ENCODE measurements around the gene FAM240B.

Gene FAM240B

GRCh38 chr9:38737246-38737645 is 17.3 kb upstream of the FAM240B start:
- no peak for TF ChIP-seq CTCF (IDR thresholded peaks at IDR 0.05; ENCODE audit: poor library complexity, severe bottlenecking)
- DNase-seq (ENCODE audit: low spot score) (no peak), ATAC-seq (ENCODE audit: low read depth) (no peak)
- no peak overlapping the region for H3K4me3 ChIP-seq (ENCODE audit: severe bottlenecking)
- no peaks in the 10 kb centered on the region for H3K9me3 ChIP-seq (ENCODE audit: severe bottlenecking)
- H3K27me3 ChIP-seq (ENCODE audit: insufficient read depth, poor library complexity, severe bottlenecking): no peaks in the 10 kb centered on the region
- H3K4me1 ChIP-seq (ENCODE audit: insufficient read depth, poor library complexity, severe bottlenecking): no peaks in the 10 kb centered on the region
- no peak overlapping the region for H3K27ac ChIP-seq (ENCODE audit: poor library complexity, severe bottlenecking)
- H3K36me3 ChIP-seq (ENCODE audit: low read depth): no peaks in the 10 kb centered on the region

- Histone ChIP-seq H3K4me3 (ENCODE audit: severe bottlenecking) (no peak overlapping the region), H3K4me1 (ENCODE audit: insufficient read depth, poor library complexity, severe bottlenecking) (no peaks in the 10 kb centered on the region), H3K36me3 (ENCODE audit: low read depth) (no peaks in the 10 kb centered on the region), H3K27me3 (ENCODE audit: insufficient read depth, poor library complexity, severe bottlenecking) (no peaks in the 10 kb centered on the region), H3K27ac (ENCODE audit: poor library complexity, severe bottlenecking) (no peak overlapping the region), H3K9me3 (ENCODE audit: severe bottlenecking) (no peaks in the 10 kb centered on the region)
- no peak for ATAC-seq (ENCODE audit: low read depth)
- DNase-seq (ENCODE audit: low spot score): no peak
- TF ChIP-seq CTCF (IDR thresholded peaks at IDR 0.05; ENCODE audit: poor library complexity, severe bottlenecking): no peak
These were observed 14.9 kb upstream of the FAM240B start for GRCh38 chr9:38734831-38735230.

- Histone ChIP-seq H3K27me3 (ENCODE audit: insufficient read depth, poor library complexity, severe bottlenecking) (no peaks in the 10 kb centered on the region), H3K4me3 (ENCODE audit: severe bottlenecking) (no peak overlapping the region), H3K9me3 (ENCODE audit: severe bottlenecking) (no peaks in the 10 kb centered on the region), H3K27ac (ENCODE audit: poor library complexity, severe bottlenecking) (no peak overlapping the region), H3K36me3 (ENCODE audit: low read depth) (no peaks in the 10 kb centered on the region), H3K4me1 (ENCODE audit: insufficient read depth, poor library complexity, severe bottlenecking) (no peaks in the 10 kb centered on the region)
- ATAC-seq (ENCODE audit: low read depth): no peak
- DNase-seq (ENCODE audit: low spot score): no peak
- TF ChIP-seq CTCF (IDR thresholded peaks at IDR 0.05; ENCODE audit: poor library complexity, severe bottlenecking): no peak
These were observed 13.6 kb upstream of the FAM240B start for GRCh38 chr9:38733503-38733902.

- ATAC-seq (ENCODE audit: low read depth): no peak
- TF ChIP-seq CTCF (IDR thresholded peaks at IDR 0.05; ENCODE audit: poor library complexity, severe bottlenecking): no peak
- H3K27ac ChIP-seq (ENCODE audit: poor library complexity, severe bottlenecking): no peak overlapping the region
- H3K9me3 ChIP-seq (ENCODE audit: severe bottlenecking): no peaks in the 10 kb centered on the region
- no peak overlapping the region for H3K4me3 ChIP-seq (ENCODE audit: severe bottlenecking)
- H3K36me3 ChIP-seq (ENCODE audit: low read depth): no peaks in the 10 kb centered on the region
- no peaks in the 10 kb centered on the region for H3K27me3 ChIP-seq (ENCODE audit: insufficient read depth, poor library complexity, severe bottlenecking)
- DNase-seq (ENCODE audit: low spot score): no peak
- H3K4me1 ChIP-seq (ENCODE audit: insufficient read depth, poor library complexity, severe bottlenecking): no peaks in the 10 kb centered on the region
These were observed 13.0 kb upstream of the FAM240B start for GRCh38 chr9:38732885-38733284.

GRCh38 chr9:38727497-38728001 is 7.6 kb upstream of the FAM240B start:
- DNase-seq (ENCODE audit: low spot score) (no peak), ATAC-seq (ENCODE audit: low read depth) (peak; percentile 85)
- no peaks in the 10 kb centered on the region for H3K9me3 ChIP-seq (ENCODE audit: severe bottlenecking)
- H3K36me3 ChIP-seq (ENCODE audit: low read depth): no peaks in the 10 kb centered on the region
- H3K27ac ChIP-seq (ENCODE audit: poor library complexity, severe bottlenecking): no peak overlapping the region
- TF ChIP-seq CTCF (IDR thresholded peaks at IDR 0.05; ENCODE audit: poor library complexity, severe bottlenecking): peak; percentile 73
- H3K4me3 ChIP-seq (ENCODE audit: severe bottlenecking): no peak overlapping the region
- H3K4me1 ChIP-seq (ENCODE audit: insufficient read depth, poor library complexity, severe bottlenecking): no peaks in the 10 kb centered on the region
- no peaks in the 10 kb centered on the region for H3K27me3 ChIP-seq (ENCODE audit: insufficient read depth, poor library complexity, severe bottlenecking)
